ENCODE data around the gene L2HGDH. TPM values are rescaled to one million over a fixed set of nuclear protein-coding genes. Genes with fewer than 3 reads are reported as not detected.

Gene L2HGDH
- total RNA-seq, 1 donor from 2014 or later = 4.6 TPM

DNA sequence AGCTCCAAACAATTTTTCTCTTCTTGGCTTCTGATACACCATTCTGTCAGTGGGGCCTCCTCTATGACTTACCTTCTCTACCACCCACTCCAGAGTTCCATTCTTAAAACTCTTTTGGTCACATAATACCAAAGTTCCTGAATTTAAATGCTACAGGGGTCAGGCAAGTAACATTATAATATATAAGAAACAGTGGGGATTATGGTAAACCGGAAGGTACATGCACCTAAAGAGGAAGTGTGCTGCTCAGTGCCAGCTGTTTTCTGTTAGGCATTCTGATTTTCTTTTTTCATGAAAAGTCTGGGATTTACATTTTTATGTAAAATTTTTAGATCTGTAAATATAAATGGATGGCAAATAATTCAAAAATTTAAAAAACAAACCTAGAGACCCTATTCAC, 120.5 kb downstream of the L2HGDH start:
- intact Hi-C loops (cut with DNase I) = no loop called here
- ATAC-seq = no peak

More for the DNA sequence above, 120.5 kb downstream of the L2HGDH start:
- no peak for DNase-seq (ENCODE audit: low spot score)

Small RNA genes within 50 kb of the gene (microRNA-seq; reads per million reads assigned to microRNA genes)
- gene MIR4504 = not detected

Other genes with a start within 250 kb of the L2HGDH start
- gene VCPKMT, start 195.7 kb downstream of the L2HGDH start, total RNA-seq = 6.7 TPM
- 52.4 TPM for gene SOS2, start 80.7 kb downstream of the L2HGDH start, total RNA-seq
- gene DMAC2L, start 95 bp upstream of the L2HGDH start, total RNA-seq = 22.2 TPM
- gene CDKL1, start 84.7 kb upstream of the L2HGDH start, total RNA-seq = 15.8 TPM
- 94.6 TPM for gene MAP4K5, start 220.3 kb upstream of the L2HGDH start, total RNA-seq
- 23.3 TPM for gene ATL1, start 247.9 kb upstream of the L2HGDH start, total RNA-seq